Chondrocyte (in vitro differentiated cells): ENCODE data around the gene COL18A1. TPM values are rescaled to one million over a fixed set of nuclear protein-coding genes. Genes with fewer than 3 reads are reported as not detected.

Experiments
- DNase-seq: peaks from one replicate; pipeline ENCODE4 v3.0.0; 2021; ENCODE audit warnings: mixed read lengths, low spot score
- H3K27ac Mint-ChIP-seq: one replicate; pipeline ENCODE4 v1.8.0; 2021; ENCODE audit warnings: mild to moderate bottlenecking, moderate library complexity, mixed read lengths; ENCODE audit not compliant: unreplicated experiment
- H3K27me3 Mint-ChIP-seq: 2 replicates; pipeline ENCODE4 v1.8.0; 2021; ENCODE audit warnings: low read depth, mixed read lengths
- H3K36me3 Mint-ChIP-seq: 2 replicates; pipeline ENCODE4 v1.8.0; 2021; ENCODE audit warnings: low read depth, mixed read lengths
- H3K4me1 Mint-ChIP-seq: 2 replicates; pipeline ENCODE4 v1.8.0; 2021; ENCODE audit warnings: low read depth, mild to moderate bottlenecking, mixed read lengths
- H3K4me3 Mint-ChIP-seq: one replicate; pipeline ENCODE4 v1.8.0; 2021; ENCODE audit warnings: mild to moderate bottlenecking, moderate library complexity, mixed read lengths; ENCODE audit not compliant: unreplicated experiment
- H3K9me3 Mint-ChIP-seq: 2 replicates; pipeline ENCODE4 v1.8.0; 2021; ENCODE audit warnings: low read depth, mixed read lengths
- total RNA-seq: library from RNA; stranded (reverse); gene quantifications from 3 replicates; pipeline ENCODE4 v1.2.1, GENCODE V29; 2021
- TF ChIP-seq, protein P1 (sequence below): fragments of 200-600 bp; sonication (generic); IDR thresholded peaks from 2 replicates; pipeline ENCODE4 v1.5.0; 2021; ENCODE audit warnings: antibody characterized with exemption, mild to moderate bottlenecking, moderate library complexity

COL18A1 gene
- total RNA-seq, 1 donor from 2014 or later = 616 TPM

GRCh38 chr21:45480701-45481500 lies 75.9 kb downstream of the COL18A1 start:
- TF ChIP-seq, protein P1, sequence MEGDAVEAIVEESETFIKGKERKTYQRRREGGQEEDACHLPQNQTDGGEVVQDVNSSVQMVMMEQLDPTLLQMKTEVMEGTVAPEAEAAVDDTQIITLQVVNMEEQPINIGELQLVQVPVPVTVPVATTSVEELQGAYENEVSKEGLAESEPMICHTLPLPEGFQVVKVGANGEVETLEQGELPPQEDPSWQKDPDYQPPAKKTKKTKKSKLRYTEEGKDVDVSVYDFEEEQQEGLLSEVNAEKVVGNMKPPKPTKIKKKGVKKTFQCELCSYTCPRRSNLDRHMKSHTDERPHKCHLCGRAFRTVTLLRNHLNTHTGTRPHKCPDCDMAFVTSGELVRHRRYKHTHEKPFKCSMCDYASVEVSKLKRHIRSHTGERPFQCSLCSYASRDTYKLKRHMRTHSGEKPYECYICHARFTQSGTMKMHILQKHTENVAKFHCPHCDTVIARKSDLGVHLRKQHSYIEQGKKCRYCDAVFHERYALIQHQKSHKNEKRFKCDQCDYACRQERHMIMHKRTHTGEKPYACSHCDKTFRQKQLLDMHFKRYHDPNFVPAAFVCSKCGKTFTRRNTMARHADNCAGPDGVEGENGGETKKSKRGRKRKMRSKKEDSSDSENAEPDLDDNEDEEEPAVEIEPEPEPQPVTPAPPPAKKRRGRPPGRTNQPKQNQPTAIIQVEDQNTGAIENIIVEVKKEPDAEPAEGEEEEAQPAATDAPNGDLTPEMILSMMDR = no peak
- H3K27me3 Mint-ChIP-seq = no peaks in the 10 kb centered on the region
- peaks cover 27% of the 10 kb centered on the region for H3K36me3 Mint-ChIP-seq
- no peaks in the 10 kb centered on the region for H3K9me3 Mint-ChIP-seq
- no peak for DNase-seq
- H3K4me1 Mint-ChIP-seq = peaks cover 18% of the 10 kb centered on the region
- no peak overlapping the region for H3K27ac Mint-ChIP-seq
- no peak overlapping the region for H3K4me3 Mint-ChIP-seq

- H3K27ac Mint-ChIP-seq = no peak overlapping the region
- no peak for DNase-seq
- H3K36me3 Mint-ChIP-seq = peaks cover 27% of the 10 kb centered on the region
- no peak overlapping the region for H3K4me3 Mint-ChIP-seq
- TF ChIP-seq, protein P1 = no peak
- no peaks in the 10 kb centered on the region for H3K9me3 Mint-ChIP-seq
- H3K27me3 Mint-ChIP-seq = no peaks in the 10 kb centered on the region
- peaks cover 15% of the 10 kb centered on the region for H3K4me1 Mint-ChIP-seq
Measured at GRCh38 chr21:45481566-45481965, 76.6 kb downstream of the COL18A1 start.

- H3K27ac Mint-ChIP-seq = no peak overlapping the region
- peaks cover 13% of the 10 kb centered on the region for H3K4me1 Mint-ChIP-seq
- no peaks in the 10 kb centered on the region for H3K9me3 Mint-ChIP-seq
- H3K36me3 Mint-ChIP-seq = peaks cover 28% of the 10 kb centered on the region
- no peak for DNase-seq
- TF ChIP-seq, protein P1 = no peak
- H3K27me3 Mint-ChIP-seq = no peaks in the 10 kb centered on the region
- H3K4me3 Mint-ChIP-seq = no peak overlapping the region
Measured at GRCh38 chr21:45481977-45482898, 77.3 kb downstream of the COL18A1 start.

GRCh38 chr21:45482899-45483821 lies 78.2 kb downstream of the COL18A1 start:
- Mint-ChIP-seq H3K4me3 (no peak overlapping the region), H3K4me1 (peaks cover 17% of the 10 kb centered on the region), H3K27ac (peak overlapping the region; percentile 12), H3K36me3 (peaks cover 26% of the 10 kb centered on the region), H3K9me3 (no peaks in the 10 kb centered on the region), H3K27me3 (no peaks in the 10 kb centered on the region)
- DNase-seq = peak; percentile 85
- TF ChIP-seq, protein P1 = no peak
